HG03159 (cell line): ENCODE results near the gene ATF7.
"Not testable (repeated sequence)": the region's sequence is repeated elsewhere in the genome, so short reads cannot be mapped to it uniquely, and the experiment has no call there.

Source experiments
- ATAC-seq: cut with Tn5 transposase; IDR thresholded peaks from one replicate; pipeline ENCODE4 v1.9.1; 2021; ENCODE audit warnings: mild to moderate bottlenecking, moderate library complexity; ENCODE audit not compliant: unreplicated experiment

The ATF7 gene

DNA sequence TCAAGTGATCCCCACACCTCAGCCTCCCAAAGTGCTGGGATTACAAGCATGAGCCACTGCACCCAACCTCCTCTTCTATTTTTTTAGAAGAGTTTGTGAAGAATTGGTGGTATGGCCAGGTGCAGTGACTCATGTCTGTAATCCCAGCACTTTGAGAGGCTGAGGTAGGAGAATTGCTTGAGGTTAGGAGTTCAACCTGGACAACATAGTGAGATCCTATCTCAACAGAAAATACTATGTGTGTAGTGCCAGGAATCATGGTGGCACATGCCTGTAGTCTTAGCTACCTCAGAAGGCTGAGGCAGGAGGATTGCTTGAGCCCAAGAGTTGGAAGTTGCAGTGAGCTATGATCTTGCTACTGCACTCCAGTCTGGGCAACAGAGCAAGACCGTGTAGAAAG lies 5.5 kb upstream of the ATF7 start:
- no peak for ATAC-seq

DNA sequence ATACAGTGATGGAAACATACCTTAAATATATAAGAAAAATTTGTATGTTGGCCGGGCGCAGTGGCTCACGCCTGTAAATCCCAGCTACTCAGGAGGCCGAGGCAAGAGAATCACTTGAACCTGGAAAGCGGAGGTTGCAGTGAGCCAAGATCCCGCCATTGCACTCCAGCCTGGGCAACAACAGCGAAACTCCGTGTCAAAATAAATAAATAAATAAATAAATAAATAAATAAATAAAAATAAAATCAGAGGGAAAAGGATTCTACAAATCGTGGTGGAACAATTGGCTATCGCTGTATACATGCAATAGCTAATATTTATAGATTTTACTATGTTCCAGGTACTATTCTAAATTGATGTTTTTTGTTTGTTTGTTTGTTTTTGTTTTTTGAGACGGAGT lies 1.7 kb upstream of the ATF7 start:
- ATAC-seq: no peak

DNA sequence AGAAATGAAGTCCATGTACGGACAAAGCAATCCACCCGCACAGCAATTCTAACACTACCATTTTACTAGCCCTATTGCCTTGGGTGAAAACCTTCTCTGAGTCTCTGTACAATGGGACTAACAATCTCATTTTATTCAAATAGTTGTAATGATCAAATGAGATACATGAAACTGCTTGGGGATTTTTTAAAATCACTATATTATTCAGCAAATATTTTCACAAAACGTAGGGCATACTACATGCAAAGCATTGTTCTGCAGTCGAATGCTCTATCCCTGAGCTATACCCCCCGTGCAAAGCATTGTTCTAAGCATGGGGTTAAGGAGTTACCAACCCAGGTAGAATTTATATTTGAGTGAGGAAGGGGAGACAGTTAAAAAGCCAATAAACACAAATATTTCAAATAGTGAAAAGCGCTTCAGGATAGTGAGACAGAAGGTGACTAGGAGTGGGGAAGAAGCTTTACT lies 554 bp upstream of the ATF7 start:
- no peak for ATAC-seq

DNA sequence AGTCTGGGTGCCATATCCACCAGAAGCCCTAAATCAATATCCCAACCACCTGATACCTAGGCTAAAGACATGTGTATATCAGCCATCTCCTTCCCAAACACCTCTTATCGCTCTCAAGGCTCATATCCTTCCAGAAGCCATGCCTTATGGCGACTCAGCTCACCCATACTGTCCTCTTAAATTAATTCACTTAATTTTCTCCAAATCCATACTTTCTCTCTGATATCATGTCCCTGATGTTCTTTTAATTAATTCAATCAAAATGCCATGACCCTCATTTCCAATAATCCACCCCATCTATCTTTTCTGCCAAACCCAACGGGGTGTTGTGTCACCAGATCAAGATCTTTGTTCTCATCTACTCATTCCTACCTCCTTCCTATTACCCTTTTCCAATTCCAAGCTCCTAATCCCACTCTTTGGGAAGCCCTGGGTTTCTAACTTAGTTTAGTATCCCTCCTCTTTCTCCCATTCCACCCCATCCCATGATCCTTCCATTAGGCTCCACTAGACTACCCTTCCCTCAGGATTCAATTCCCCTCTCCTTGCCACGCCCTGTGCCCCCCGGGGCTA lies 723 bp downstream of the ATF7 start:
- ATAC-seq: no peak

DNA sequence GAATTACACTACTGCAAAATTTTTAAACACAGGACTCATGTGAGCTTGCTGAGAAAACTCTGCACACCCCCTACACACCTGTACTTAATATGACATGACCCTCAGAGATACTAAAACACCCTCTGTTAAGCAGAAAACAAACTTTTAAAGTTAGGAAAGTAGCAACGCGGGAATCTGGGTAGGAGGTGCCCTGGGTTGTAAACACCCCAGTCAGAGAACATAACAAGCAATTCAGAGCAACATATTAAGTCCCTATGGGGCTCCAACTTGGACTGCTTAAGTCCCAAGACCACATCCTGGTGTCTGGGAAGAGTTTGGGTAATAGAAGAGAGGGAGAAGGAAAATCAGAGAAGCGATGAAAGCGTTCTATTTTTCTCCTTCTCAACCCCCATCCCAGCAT lies 1.2 kb downstream of the ATF7 start:
- no peak for ATAC-seq

DNA sequence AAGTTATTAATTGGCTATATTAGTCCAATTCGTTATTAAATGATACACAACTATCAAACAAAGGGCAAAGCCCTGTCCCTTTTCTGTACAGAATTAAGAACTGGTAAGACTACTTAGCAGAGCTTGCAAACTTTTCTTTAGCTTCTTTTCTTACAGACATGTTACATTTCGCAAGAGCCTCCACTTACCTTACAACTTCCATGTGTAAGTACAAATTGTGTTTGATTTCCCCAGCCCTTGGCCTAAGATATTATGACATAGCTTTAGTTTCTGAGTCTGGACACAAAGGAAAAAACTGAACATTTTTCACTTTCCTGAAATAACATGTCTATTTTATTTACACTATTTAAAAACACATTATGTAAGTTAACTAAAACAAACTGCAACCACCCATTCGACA lies 1.7 kb downstream of the ATF7 start:
- ATAC-seq: no peak

DNA sequence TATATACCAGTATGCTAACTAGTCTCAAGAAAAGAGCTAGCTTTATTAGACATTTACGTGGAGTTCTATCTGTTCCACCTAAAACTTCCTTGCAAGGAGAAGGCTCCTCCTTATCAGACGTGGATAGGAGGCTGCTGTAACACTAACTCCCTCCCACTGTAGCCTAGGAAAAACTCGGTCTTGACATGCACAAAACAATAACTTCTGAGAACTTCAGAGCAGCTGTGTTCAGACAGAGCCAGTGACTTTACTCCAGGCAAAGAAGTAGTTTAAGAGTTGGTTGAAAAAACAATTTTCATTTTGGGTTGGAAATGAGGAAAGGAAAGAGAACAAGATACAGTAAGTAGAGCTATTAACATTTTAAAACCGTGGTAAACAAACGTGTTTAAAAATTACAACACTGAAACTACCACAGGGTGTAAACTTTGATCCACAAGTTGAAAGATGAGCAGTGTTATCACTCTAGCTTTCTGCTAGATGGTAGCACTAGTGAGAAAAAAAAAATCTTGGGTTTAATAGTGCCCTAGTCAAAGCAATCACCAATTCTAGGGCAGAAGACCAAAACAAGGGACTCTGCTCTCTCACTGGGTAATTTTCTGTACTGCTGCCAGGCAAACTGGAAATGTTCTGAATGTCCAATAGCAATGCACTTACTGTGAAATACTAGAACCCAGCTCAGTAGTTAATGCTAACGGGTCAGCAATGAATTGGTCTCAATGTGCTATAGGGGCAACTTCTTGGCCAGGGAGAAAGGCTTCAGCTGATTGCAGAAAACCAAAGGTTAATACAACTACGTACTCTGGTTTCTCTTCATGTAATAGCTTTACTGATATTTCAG lies 2.4 kb downstream of the ATF7 start:
- ATAC-seq: no peak

DNA sequence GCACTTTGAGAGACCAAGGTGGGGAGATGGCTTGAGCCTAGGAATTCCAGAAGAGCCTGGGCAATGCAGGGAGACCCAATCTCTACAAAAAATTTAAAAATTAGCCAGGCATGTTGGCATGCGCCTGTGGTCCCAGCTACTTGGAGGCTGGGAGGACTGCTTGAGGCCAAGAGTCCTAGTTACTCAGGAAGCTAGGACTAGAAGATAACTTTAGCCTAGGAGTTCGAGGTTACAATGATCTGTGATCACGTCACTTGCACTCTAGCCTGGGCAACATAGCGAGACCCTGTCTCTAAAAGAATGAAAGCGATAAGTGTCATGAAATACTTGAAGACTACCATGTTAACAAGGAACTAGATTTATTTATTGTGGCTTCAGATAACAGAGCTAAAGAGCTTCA lies 3.5 kb downstream of the ATF7 start:
- ATAC-seq: no peak

DNA sequence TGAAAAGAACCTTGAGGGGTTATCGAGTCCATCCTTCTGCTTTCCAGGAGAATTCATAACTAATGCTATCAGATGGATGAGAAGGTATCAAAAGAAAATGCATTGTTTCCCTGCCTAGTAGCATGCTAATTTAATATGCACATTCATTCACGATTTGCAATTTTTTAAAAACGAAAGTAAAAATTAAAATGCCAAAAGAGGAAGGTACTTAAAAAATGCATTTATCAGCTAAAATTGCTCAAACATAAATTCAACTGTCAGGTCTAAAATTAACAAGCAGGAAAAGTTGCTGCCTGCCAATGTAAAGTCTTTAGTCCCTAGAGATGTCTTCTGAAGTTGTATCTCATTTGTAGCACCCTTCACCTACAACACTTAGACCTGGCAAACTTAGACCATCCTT lies 7.9 kb downstream of the ATF7 start:
- no peak for ATAC-seq

DNA sequence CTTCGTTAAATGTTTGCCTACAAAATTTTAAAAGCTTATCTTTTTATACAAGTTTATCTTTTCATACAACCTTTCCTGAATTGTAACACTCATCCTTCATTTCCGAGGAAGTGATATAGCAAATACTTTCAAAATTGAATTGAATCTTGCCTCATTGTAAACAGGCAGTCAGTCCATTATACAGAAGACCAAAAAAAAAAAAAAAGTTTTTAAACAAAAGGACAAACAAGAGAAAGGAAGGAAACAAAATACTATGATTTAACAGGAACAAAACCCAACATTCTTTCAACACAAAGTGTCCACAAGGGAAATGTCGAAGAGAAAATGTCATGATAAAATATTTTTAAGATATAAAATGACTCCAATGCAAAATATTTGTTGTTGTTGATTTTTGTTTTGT lies 8.5 kb downstream of the ATF7 start:
- no peak for ATAC-seq

DNA sequence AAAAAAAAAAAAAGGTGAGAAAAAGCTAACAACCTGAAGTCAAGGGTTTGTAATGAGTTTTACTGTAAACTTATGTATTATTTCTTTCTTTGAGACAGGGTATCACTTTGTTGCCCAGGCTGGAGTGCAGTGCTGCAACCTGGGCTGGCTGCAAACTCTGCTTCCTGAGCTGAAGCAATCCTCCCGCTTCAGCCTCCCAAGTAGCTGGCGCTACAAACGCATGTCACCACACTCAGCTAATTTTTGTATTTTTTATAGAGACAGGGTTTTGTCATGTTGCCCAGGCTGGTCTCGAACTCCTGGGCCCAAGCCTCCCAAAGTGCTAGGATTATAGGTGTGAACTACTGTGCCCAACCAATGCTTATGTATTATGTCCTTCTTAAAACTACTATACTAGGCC lies 9.2 kb downstream of the ATF7 start:
- no peak for ATAC-seq

DNA sequence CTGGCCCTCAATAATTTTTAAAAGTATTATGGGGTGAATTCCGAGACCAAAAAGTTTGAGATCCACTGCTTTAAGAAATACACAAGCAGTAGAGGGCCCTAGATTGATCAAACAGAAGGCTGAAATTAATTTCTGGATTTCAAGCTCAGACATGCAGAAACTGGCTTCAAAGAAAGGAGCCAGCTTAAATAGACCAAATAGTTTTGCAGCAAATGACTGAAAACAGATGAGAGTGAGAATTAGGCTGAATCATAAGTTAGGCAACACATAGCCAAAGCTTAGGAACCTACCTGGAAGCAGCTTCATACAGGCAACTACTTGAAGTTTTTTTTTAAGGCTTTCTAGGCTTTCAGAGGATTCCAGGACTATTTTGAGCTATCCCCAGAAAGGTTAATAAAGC lies 12.4 kb downstream of the ATF7 start:
- no peak for ATAC-seq

DNA sequence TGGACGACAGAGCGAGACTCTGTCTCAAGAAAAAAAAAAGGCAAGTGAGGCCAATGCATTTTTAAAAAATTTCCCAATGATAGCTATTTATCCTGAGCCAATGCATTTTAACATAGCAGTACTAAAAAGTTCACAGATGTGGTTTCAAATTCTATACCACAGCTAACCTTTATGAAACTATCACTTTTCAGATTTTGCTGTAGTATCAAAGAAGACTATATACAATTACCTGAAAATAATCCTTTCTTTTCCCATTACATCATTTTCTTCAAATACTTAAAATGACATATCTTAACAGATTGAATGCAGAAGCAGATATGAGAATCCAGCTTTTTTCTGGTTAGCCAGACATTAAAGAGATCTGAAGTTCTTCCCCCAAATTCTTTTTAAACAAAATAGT lies 13.2 kb downstream of the ATF7 start:
- no peak for ATAC-seq

DNA sequence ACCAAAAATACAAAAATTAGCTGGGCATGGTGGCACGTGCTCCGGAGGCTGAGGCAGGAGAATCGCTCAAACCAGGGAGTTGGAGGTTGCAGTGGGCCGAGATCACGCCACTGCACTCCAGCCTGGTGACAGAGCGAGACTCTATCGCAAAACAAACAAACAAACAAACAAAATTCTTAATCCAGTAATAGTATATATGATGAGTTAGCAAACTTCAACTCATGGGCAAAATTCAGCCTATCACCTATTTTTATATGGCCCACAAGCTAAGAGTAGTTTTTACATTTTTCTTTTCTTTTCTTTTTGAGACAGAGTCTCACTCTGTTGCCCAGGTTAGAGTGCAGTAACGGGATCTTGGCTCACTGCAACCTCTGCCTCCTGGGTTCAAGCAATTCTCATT lies 14.9 kb downstream of the ATF7 start:
- ATAC-seq: no peak

DNA sequence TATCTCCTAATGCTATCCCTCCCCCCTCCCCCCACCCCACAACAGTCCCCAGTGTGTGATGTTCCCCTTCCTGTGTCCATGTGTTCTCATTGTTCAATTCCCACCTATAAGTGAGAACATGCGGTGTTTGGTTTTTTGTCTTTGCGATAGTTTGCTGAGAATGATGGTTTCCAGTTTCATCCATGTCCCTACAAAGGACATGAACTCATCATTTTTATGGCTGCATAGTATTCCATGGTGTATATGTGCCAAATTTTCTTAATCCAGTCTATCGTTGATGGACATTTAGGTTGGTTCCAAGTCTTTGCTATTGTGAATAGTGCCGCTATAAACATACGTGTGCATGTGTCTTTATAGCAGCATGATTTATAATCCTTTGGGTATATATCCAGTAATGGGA lies 19.5 kb downstream of the ATF7 start:
- ATAC-seq: not testable (repeated sequence)

DNA sequence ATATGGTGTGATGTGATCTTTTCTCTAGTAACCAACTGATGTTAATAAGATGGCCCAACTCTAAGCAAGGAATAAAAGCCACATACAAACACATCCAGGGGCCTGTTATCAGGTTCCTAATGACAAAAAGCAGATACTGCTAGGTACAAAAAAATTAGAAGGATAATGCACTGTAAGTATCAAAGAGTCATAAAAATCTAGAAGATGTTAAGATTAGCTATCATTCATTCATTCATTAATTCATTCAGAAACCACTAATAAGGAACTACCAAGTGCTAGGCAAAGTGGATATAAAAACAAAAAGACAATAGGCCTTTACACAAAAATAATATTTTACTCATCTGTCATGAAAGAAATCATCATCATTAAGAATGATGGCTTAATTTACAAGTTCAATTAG lies 21.6 kb downstream of the ATF7 start:
- no peak for ATAC-seq

DNA sequence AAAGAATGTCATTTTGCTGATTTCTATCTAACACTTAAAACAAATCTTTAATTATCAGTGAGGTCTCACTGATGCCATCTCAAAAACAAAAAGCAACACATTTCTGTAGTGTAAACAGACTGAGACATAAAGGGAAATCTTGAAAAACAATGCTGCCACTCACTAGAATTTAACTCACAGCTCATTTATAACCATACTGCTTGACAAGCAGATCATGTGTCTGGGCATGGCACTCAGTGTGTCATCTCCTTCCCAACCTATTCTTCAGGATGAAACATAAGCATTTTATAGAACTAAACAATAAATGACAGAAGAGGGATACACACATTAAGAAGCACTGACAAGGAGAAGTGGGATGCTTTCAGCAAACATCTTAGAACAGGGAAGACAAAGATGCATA lies 22.4 kb downstream of the ATF7 start:
- ATAC-seq: no peak

DNA sequence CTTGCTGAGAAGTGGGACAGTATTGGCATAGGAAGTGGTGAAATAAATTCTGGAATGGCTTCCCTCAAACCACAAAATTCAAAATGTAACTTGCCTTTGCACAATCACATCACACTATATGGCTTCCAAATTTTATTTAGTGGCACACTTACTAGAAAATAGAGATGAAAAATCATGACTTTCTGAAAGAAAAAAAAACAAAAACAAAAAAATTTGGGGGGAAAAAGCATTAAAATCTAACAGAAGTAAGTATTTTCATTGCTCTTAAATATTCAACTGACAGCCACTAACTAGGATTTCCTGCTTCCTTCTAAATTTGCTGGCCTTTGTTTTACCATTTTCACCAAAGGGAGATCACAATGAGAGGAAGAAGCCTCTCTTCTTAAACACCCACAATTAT lies 23.0 kb downstream of the ATF7 start:
- ATAC-seq: no peak

DNA sequence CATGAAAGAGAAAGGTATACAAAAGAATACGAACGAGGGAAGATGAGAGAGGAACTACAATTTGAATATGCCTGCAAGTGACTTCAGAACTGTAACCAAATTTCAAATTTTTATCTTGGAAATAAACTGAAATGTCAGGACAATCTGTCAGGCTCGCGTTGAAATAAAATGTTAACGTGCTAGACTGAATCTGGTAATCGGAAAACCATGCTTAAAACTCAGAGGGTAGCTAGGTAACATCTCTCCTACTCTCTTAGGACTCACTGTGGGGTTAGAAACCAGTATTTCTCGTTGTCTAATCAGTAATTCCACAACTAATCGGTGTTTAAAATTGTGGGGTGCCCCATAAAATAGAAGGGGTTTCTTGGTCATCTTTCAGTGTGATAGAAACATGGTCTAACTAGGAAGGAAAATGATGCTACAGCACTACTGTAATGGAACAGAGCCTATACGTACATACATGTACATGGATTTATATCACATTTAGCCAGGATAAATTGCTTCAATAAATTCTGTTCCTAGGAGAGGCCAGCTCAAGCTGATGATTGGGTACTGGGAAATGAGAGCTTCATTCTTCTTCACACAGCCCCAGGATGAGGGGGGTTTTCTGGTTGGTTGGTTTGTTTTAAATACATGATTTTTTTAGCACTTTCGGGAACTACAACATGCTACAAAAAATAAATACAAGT lies 23.9 kb downstream of the ATF7 start:
- no peak for ATAC-seq

DNA sequence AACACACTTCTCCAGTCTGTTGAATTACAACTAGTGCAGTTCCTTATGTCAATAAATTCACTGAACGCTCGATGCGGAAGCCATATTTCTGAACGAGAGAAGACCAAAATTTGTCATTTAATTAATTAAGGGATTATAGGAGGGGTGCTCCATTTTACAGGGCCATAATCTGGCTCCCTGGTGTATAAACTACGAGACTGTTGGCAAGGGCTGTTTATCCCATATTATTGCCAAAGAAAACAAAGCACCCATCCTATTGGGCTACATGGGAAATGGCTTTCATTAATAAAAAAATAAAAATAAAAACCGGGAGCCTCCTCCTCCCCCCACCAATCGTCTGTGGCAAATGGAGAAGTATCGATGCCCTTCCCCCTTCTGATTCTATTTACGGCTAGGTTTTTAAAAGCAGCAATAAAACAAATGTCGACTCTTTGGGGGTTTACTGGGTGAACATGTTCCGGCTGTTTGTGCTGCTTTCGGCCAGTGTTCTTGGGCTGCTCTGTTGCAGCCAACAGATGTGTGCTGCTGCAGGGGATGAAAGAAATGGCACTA lies 24.8 kb downstream of the ATF7 start:
- no peak for ATAC-seq

DNA sequence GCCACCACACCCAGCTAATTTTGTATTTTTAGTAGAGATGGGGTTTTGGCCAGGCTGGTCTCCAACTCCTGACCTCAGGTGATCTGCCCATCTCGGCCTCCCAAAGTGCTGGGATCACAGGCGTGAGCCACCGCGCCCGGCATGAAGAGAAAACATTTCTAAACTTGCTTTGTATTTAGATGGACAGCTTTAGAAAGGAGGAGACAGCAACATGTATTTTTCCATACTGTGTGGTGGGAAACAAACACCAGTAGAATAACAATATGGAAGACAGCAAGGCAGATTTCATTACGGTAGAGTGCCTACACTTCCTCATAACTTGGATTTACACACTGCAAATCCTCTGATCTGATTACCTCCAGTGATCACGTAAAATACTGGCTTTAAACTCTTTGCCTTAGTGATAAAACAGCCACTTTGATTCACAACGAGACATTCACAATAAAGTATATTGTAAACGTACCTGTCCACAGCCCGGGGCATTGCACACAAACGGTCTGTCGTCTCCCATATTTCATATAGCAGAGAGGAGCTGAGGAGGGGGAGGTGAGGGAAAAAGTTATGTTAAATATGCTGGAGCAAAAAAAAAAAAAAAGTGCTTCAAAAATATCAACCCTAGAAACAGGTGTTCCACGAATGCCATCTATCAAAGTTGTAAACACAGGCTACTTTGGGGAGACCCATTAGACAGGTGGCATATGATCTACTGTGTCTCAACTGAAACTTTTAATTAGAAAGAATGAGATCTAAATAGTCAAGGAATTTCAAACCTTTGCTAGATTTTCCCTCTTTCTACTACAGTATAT lies 25.5 kb downstream of the ATF7 start:
- no peak for ATAC-seq
